GM23338 (cell line): ENCODE data around the gene TIRAP. TPM values are rescaled to one million over a fixed set of nuclear protein-coding genes. Genes with fewer than 3 reads are reported as not detected.

Experiments used
- ATAC-seq: fragments of 200-7000 bp; cut with Tn5 transposase; 3 replicates; pipeline ENCODE4 v1.9.1; 2020
- DNase-seq: peaks from one replicate; pipeline ENCODE4 v3.0.0-alpha.2; 2015; ENCODE audit warnings: low spot score
- H2AFZ ChIP-seq: fragments of 200-600 bp; sonication (generic); 2 replicates; pipeline ENCODE4 v1.8.0; 2016; ENCODE audit warnings: antibody characterized with exemption, mild to moderate bottlenecking, moderate library complexity
- H3F3A ChIP-seq: fragments of 200-600 bp; sonication (generic); replicated peaks from 2 replicates; pipeline ENCODE4 v1.8.0; 2017; ENCODE audit warnings: antibody characterized with exemption, mixed run types, low read depth
- H3K27ac ChIP-seq: fragments of 200-600 bp; sonication (generic); 2 replicates; pipeline ENCODE4 v1.6.1; 2016; ENCODE audit warnings: low read depth
- H3K27me3 ChIP-seq: fragments of 200-600 bp; sonication (generic); 2 replicates; pipeline ENCODE4 v1.8.0; 2016; ENCODE audit warnings: mild to moderate bottlenecking, mixed run types, moderate library complexity; ENCODE audit not compliant: insufficient read depth
- H3K36me3 ChIP-seq: fragments of 200-600 bp; sonication (generic); 2 replicates; pipeline ENCODE4 v1.8.0; 2016; ENCODE audit warnings: mild to moderate bottlenecking; ENCODE audit not compliant: insufficient read depth
- H3K4me1 ChIP-seq: fragments of 200-600 bp; sonication (generic); 2 replicates; pipeline ENCODE4 v1.8.0; 2016; ENCODE audit warnings: mild to moderate bottlenecking, moderate library complexity; ENCODE audit not compliant: insufficient read depth
- H3K4me2 ChIP-seq: fragments of 200-600 bp; sonication (generic); 2 replicates; pipeline ENCODE4 v1.7.1; 2017; ENCODE audit warnings: mixed run types
- H3K4me3 ChIP-seq: fragments of 200-600 bp; sonication (generic); 2 replicates; pipeline ENCODE4 v1.6.1; 2016; ENCODE audit warnings: mixed run types
- H3K79me2 ChIP-seq: fragments of 200-600 bp; sonication (generic); replicated peaks from 2 replicates; pipeline ENCODE4 v1.8.0; 2017; ENCODE audit warnings: mild to moderate bottlenecking; ENCODE audit not compliant: insufficient read depth
- H3K9me2 ChIP-seq: fragments of 200-600 bp; sonication (generic); 2 replicates; pipeline ENCODE4 v1.8.0; 2017; ENCODE audit not compliant: insufficient read depth
- H4K20me1 ChIP-seq: fragments of 200-600 bp; sonication (generic); replicated peaks from 2 replicates; pipeline ENCODE4 v1.8.0; 2017; ENCODE audit warnings: mild to moderate bottlenecking; ENCODE audit not compliant: insufficient read depth
- H3K27ac Mint-ChIP-seq: 2 replicates; pipeline ENCODE4 v1.8.0; 2020; ENCODE audit warnings: inconsistent platforms, mild to moderate bottlenecking, moderate library complexity, mixed read lengths
- H3K27me3 Mint-ChIP-seq: 3 replicates; pipeline ENCODE4 v1.8.0; 2022; ENCODE audit warnings: low read depth, mild to moderate bottlenecking, moderate library complexity, mixed read lengths, inconsistent platforms; ENCODE audit not compliant: insufficient read depth, poor library complexity
- H3K36me3 Mint-ChIP-seq: 3 replicates; pipeline ENCODE4 v1.8.0; 2021; ENCODE audit warnings: low read depth, mild to moderate bottlenecking, inconsistent platforms, moderate library complexity, mixed read lengths
- H3K4me1 Mint-ChIP-seq: 3 replicates; pipeline ENCODE4 v1.8.0; 2020; ENCODE audit warnings: mild to moderate bottlenecking, inconsistent platforms, mixed read lengths
- H3K4me3 Mint-ChIP-seq: 3 replicates; pipeline ENCODE4 v1.8.0; 2021; ENCODE audit warnings: moderate library complexity, mild to moderate bottlenecking, inconsistent platforms, mixed read lengths
- H3K9me3 Mint-ChIP-seq: 3 replicates; pipeline ENCODE4 v1.8.0; 2020; ENCODE audit warnings: moderate library complexity, mild to moderate bottlenecking, inconsistent platforms, mixed read lengths
- POLR2AphosphoS5 ChIP-seq: IDR thresholded peaks from 2 replicates; pipeline ENCODE4 v1.6.1; 2016; ENCODE audit warnings: antibody characterized with exemption, low read depth
- STAT1 ChIP-seq: IDR thresholded peaks from one replicate; pipeline ENCODE4 v1.6.1; 2016; ENCODE audit warnings: antibody characterized with exemption; ENCODE audit not compliant: unreplicated experiment
- ZNF114 ChIP-seq: fragments of 250-450 bp; sonication (Bioruptor Pico); IDR thresholded peaks from 2 replicates; pipeline ENCODE4 v1.5.0; 2020; ENCODE audit warnings: mild to moderate bottlenecking, moderate library complexity
- ZNF331 ChIP-seq: fragments of 250-450 bp; sonication (Bioruptor Pico); IDR thresholded peaks from 2 replicates; pipeline ENCODE4 v1.5.0; 2020; ENCODE audit warnings: low read depth, mild to moderate bottlenecking, moderate library complexity
- polyA plus RNA-seq: library from polyadenylated mRNA; unstranded; fragments of >200 nt; fragmentation: Nextera tagmentation; extraction: Ambion mirVana; gene quantifications from 2 replicates; pipeline ENCODE4 v1.2.1, GENCODE V29; 2016
- total RNA-seq: library from RNA; depleted of rRNA; stranded (reverse); fragments of >200 nt; shearing (Covaris generic); gene quantifications from 2 replicates; pipeline ENCODE4 v1.2.3, GENCODE V29; 2014
- TF ChIP-seq, protein P1 (sequence below), 2 experiments: fragments of 200-600 bp in 1 of 2; sonication (generic) in 1 of 2; conservative IDR thresholded peaks; 2 replicates each; pipeline versions ENCODE4 v1.5.1 to v1.6.1; 2016 to 2017; ENCODE audit warnings: antibody characterized with exemption in 2 of 2, low read depth in 2 of 2, mild to moderate bottlenecking in 2 of 2, moderate library complexity in 1 of 2
- TF ChIP-seq, protein P2 (sequence below): fragments of 250-450 bp; sonication (Bioruptor Pico); IDR thresholded peaks from 2 replicates; pipeline ENCODE4 v1.5.0; 2020; ENCODE audit warnings: mild to moderate bottlenecking, moderate library complexity
- TF ChIP-seq, protein P3 (sequence below): IDR thresholded peaks from one replicate; pipeline ENCODE4 v1.6.1; 2018; ENCODE audit warnings: antibody characterized with exemption; ENCODE audit not compliant: unreplicated experiment

TIRAP gene
- total and polyA plus RNA-seq, 2 experiments from 2014 or later = 1.1 to 3.4 TPM

DNA sequence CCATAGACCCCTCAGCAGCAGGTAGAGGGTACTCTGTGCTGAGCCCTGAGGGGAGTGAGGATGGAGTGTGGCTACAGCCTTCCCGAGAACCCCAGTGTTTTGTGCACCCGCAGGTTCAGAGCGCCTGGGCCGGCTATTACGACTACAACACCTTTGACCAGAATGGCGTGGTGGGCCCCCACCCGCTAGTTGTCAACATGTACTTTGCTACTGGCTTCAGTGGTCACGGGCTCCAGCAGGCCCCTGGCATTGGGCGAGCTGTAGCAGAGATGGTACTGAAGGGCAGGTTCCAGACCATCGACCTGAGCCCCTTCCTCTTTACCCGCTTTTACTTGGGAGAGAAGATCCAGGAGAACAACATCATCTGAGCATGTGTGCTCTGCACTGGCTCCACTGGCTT is 5.6 kb upstream of the TIRAP start:
- ATAC-seq (no peak), DNase-seq (no peak)
- H3K4me3 Mint-ChIP-seq = no peak overlapping the region
- no peak overlapping the region for H3K27ac Mint-ChIP-seq
- Histone ChIP-seq H3K79me2 (no peaks in the 10 kb centered on the region), H3K36me3 (no peaks in the 10 kb centered on the region; the same call in 1 of the 2 replicates), H3K27me3 (peaks cover 13% of the 10 kb centered on the region; the same call in 1 of the 2 replicates), H3K4me1 (0 out of 2 replicates have a peak, but pooled peaks cover 7% of the 10 kb centered on the region), H3F3A (peaks cover 5% of the 10 kb centered on the region; the same call in 1 of the 2 replicates), H3K4me3 (no peak overlapping the region), H2AFZ (no peak overlapping the region), H3K9me2 (no peaks in the 10 kb centered on the region), H4K20me1 (no peaks in the 10 kb centered on the region), H3K4me2 (no peak overlapping the region), H3K27ac (no peak overlapping the region)
- TF ChIP-seq POLR2AphosphoS5 (no peak), ZNF114 (CRISPR knock-in tag) (no peak), ZNF331 (CRISPR knock-in tag) (no peak), STAT1 (no peak)
- TF ChIP-seq, protein P1, sequence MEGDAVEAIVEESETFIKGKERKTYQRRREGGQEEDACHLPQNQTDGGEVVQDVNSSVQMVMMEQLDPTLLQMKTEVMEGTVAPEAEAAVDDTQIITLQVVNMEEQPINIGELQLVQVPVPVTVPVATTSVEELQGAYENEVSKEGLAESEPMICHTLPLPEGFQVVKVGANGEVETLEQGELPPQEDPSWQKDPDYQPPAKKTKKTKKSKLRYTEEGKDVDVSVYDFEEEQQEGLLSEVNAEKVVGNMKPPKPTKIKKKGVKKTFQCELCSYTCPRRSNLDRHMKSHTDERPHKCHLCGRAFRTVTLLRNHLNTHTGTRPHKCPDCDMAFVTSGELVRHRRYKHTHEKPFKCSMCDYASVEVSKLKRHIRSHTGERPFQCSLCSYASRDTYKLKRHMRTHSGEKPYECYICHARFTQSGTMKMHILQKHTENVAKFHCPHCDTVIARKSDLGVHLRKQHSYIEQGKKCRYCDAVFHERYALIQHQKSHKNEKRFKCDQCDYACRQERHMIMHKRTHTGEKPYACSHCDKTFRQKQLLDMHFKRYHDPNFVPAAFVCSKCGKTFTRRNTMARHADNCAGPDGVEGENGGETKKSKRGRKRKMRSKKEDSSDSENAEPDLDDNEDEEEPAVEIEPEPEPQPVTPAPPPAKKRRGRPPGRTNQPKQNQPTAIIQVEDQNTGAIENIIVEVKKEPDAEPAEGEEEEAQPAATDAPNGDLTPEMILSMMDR (conservative IDR thresholded peaks at IDR 0.05; ENCODE audit: low read depth in 2 of 2) = no peak
- TF ChIP-seq, protein P2, sequence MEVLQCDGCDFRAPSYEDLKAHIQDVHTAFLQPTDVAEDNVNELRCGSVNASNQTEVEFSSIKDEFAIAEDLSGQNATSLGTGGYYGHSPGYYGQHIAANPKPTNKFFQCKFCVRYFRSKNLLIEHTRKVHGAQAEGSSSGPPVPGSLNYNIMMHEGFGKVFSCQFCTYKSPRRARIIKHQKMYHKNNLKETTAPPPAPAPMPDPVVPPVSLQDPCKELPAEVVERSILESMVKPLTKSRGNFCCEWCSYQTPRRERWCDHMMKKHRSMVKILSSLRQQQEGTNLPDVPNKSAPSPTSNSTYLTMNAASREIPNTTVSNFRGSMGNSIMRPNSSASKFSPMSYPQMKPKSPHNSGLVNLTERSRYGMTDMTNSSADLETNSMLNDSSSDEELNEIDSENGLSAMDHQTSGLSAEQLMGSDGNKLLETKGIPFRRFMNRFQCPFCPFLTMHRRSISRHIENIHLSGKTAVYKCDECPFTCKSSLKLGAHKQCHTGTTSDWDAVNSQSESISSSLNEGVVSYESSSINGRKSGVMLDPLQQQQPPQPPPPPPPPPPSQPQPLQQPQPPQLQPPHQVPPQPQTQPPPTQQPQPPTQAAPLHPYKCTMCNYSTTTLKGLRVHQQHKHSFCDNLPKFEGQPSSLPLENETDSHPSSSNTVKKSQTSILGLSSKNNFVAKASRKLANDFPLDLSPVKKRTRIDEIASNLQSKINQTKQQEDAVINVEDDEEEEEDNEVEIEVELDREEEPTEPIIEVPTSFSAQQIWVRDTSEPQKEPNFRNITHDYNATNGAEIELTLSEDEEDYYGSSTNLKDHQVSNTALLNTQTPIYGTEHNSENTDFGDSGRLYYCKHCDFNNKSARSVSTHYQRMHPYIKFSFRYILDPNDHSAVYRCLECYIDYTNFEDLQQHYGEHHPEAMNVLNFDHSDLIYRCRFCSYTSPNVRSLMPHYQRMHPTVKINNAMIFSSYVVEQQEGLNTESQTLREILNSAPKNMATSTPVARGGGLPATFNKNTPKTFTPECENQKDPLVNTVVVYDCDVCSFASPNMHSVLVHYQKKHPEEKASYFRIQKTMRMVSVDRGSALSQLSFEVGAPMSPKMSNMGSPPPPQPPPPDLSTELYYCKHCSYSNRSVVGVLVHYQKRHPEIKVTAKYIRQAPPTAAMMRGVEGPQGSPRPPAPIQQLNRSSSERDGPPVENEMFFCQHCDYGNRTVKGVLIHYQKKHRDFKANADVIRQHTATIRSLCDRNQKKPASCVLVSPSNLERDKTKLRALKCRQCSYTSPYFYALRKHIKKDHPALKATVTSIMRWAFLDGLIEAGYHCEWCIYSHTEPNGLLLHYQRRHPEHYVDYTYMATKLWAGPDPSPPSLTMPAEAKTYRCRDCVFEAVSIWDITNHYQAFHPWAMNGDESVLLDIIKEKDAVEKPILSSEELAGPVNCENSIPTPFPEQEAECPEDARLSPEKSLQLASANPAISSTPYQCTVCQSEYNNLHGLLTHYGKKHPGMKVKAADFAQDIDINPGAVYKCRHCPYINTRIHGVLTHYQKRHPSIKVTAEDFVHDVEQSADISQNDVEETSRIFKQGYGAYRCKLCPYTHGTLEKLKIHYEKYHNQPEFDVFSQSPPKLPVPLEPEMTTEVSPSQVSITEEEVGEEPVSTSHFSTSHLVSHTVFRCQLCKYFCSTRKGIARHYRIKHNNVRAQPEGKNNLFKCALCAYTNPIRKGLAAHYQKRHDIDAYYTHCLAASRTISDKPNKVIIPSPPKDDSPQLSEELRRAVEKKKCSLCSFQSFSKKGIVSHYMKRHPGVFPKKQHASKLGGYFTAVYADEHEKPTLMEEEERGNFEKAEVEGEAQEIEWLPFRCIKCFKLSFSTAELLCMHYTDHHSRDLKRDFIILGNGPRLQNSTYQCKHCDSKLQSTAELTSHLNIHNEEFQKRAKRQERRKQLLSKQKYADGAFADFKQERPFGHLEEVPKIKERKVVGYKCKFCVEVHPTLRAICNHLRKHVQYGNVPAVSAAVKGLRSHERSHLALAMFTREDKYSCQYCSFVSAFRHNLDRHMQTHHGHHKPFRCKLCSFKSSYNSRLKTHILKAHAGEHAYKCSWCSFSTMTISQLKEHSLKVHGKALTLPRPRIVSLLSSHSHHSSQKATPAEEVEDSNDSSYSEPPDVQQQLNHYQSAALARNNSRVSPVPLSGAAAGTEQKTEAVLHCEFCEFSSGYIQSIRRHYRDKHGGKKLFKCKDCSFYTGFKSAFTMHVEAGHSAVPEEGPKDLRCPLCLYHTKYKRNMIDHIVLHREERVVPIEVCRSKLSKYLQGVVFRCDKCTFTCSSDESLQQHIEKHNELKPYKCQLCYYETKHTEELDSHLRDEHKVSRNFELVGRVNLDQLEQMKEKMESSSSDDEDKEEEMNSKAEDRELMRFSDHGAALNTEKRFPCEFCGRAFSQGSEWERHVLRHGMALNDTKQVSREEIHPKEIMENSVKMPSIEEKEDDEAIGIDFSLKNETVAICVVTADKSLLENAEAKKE (CRISPR knock-in tag) = no peak
- TF ChIP-seq, protein P3, sequence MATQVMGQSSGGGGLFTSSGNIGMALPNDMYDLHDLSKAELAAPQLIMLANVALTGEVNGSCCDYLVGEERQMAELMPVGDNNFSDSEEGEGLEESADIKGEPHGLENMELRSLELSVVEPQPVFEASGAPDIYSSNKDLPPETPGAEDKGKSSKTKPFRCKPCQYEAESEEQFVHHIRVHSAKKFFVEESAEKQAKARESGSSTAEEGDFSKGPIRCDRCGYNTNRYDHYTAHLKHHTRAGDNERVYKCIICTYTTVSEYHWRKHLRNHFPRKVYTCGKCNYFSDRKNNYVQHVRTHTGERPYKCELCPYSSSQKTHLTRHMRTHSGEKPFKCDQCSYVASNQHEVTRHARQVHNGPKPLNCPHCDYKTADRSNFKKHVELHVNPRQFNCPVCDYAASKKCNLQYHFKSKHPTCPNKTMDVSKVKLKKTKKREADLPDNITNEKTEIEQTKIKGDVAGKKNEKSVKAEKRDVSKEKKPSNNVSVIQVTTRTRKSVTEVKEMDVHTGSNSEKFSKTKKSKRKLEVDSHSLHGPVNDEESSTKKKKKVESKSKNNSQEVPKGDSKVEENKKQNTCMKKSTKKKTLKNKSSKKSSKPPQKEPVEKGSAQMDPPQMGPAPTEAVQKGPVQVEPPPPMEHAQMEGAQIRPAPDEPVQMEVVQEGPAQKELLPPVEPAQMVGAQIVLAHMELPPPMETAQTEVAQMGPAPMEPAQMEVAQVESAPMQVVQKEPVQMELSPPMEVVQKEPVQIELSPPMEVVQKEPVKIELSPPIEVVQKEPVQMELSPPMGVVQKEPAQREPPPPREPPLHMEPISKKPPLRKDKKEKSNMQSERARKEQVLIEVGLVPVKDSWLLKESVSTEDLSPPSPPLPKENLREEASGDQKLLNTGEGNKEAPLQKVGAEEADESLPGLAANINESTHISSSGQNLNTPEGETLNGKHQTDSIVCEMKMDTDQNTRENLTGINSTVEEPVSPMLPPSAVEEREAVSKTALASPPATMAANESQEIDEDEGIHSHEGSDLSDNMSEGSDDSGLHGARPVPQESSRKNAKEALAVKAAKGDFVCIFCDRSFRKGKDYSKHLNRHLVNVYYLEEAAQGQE = no peak
- H3K36me3 Mint-ChIP-seq = peaks cover 58% of the 10 kb centered on the region
- peaks cover 11% of the 10 kb centered on the region for H3K4me1 Mint-ChIP-seq
- H3K27me3 Mint-ChIP-seq = peaks cover 21% of the 10 kb centered on the region
- no peaks in the 10 kb centered on the region; the same call in 2 of the 3 replicates for H3K9me3 Mint-ChIP-seq
